Esophagus squamous epithelium (tissue), 5 donors: ENCODE data around the gene CCDC15. TPM values are rescaled to one million over a fixed set of nuclear protein-coding genes. Genes with fewer than 3 reads are reported as not detected.

Source experiments
- DNase-seq: peaks from one replicate; lab custom pipeline; 2025; lab: John Stamatoyannopoulos, UW
- H3K27ac ChIP-seq, 4 donors: fragments of 200-600 bp; sonication (generic); one replicate each; pipeline ENCODE4 v1.5.1; 2016 to 2019; ENCODE audit warnings: mild to moderate bottlenecking in 1 of 4
- H3K27me3 ChIP-seq, 4 donors: fragments of 200-600 bp; sonication (generic); 1 replicate in 3 of 4; 2 replicates in 1 of 4; pipeline versions ENCODE4 v1.5.1 to v1.6.0; 2017 to 2021; ENCODE audit warnings: antibody characterized with exemption in 1 of 4
- H3K36me3 ChIP-seq, 3 donors: fragments of 200-600 bp; sonication (generic); one replicate each; pipeline ENCODE4 v1.5.1; 2016 to 2019
- H3K4me1 ChIP-seq, 3 donors: fragments of 200-600 bp; sonication (generic); one replicate each; pipeline ENCODE4 v1.5.1; 2017 to 2019
- H3K4me3 ChIP-seq, 4 donors: fragments of 200-600 bp; sonication (generic); 1 replicate in 3 of 4; 2 replicates in 1 of 4; pipeline ENCODE4 v1.5.1; 2016 to 2019; ENCODE audit warnings: mild to moderate bottlenecking in 2 of 4, moderate library complexity in 1 of 4
- H3K9me3 ChIP-seq, 3 donors: fragments of 200-600 bp; sonication (generic); one replicate each; pipeline ENCODE4 v1.5.1; 2016 to 2019
- POLR2A ChIP-seq, 4 donors: fragments of 450-650 bp; IDR thresholded peaks; one replicate each; pipeline ENCODE4 v1.6.1; 2017; ENCODE audit warnings: antibody characterized with exemption in 4 of 4, mild to moderate bottlenecking in 4 of 4, moderate library complexity in 3 of 4
- WGBS, 2 donors: methylation state at CpG; one replicate each; pipeline ENCODE4 v1.1.5; 2018; 5-methylcytosine and 5-hydroxymethylcytosine counted together
- intact Hi-C: fragments of 100-400 bp; cut with DNase I; formaldehyde crosslinking; loops from one replicate; pipeline ENCODE4 v1.15.0; 2022
- total RNA-seq, 4 donors: library from RNA; depleted of rRNA; stranded (reverse); fragments of >200 nt; gene quantifications; one replicate each; pipeline ENCODE4 v1.1.0, GENCODE V29; 2016
- TF ChIP-seq, protein P1 (sequence below), 6 experiments: fragments of 450-650 bp in 4 of 6; fragments of 200-600 bp in 2 of 6; sonication (generic) in 2 of 6; IDR thresholded peaks; one replicate each; pipeline ENCODE4 v1.5.1; 2016 to 2019; ENCODE audit warnings: antibody characterized with exemption in 6 of 6, mild to moderate bottlenecking in 4 of 6, moderate library complexity in 4 of 6
- donor health status: DM: yes; HTN: yes; CAD: no.

The CCDC15 gene
- total RNA-seq, 4 donors from 2014 or later: 2.0 to 3.2 (median 2.9) TPM

DNA sequence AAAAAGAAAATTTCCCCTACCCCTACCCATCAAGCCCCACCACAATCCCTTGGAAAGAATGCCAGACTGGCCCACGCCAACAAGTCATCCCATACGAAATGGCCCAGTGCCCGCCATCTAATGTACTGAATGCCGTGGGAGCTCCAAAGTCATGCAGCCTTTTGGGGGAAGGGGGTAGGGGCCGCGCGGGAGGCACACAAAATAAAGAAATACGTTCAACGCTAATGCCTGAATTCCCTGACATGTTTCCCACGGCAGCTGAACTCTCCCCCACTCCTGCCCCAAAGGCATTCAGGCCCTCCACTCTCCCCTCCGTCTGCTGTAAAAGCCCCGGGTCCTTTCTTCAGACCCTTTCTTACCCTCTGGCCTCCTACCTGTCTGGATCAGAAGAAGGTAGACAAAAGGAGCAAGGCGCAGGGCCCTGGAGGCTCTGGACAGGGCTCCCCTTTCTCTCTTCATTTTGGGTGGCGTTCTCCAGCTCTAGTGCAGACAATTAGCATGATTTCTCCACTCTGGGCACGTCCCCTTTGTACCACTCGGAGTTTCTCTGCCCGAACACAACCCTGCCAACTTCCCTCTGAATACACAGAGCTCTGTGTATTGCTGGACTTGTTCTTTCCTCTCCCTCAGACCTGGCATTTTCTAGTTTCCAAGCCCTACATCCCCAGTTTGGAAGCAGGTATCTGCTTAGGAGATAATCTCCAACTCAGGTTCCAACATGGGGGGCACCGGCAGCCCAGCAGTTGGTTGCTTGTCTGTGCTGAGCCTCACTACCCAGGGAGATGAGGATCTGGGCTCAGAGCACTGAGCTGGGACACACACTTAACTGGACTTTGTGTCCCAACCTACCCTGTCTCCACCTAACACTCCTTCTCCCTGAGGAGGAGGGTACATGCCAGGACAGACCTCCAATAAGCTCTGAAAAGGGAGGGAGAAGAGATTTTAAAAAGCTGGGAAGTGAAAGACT is 18.2 kb upstream of the CCDC15 start, which contains the start of gene HEPACAM:
Gene HEPACAM, minus strand, starts transcription at position 500 of the 967 bp plus-strand sequence. Its CDS starts 41 bp downstream, at position 459.
- H3K27me3 ChIP-seq: peaks cover 0 to 31% (median 0%) of the 10 kb centered on the region in 4 donors
- DNase-seq: no peak
- H3K4me1 ChIP-seq: no peaks in the 10 kb centered on the region
- no peak within 1 kb of the TSS for H3K4me3 ChIP-seq
- H3K9me3 ChIP-seq: no peaks in the 10 kb centered on the region
- TF ChIP-seq POLR2A (IDR thresholded peaks at IDR 0.05): no peak
- TF ChIP-seq, protein P1, sequence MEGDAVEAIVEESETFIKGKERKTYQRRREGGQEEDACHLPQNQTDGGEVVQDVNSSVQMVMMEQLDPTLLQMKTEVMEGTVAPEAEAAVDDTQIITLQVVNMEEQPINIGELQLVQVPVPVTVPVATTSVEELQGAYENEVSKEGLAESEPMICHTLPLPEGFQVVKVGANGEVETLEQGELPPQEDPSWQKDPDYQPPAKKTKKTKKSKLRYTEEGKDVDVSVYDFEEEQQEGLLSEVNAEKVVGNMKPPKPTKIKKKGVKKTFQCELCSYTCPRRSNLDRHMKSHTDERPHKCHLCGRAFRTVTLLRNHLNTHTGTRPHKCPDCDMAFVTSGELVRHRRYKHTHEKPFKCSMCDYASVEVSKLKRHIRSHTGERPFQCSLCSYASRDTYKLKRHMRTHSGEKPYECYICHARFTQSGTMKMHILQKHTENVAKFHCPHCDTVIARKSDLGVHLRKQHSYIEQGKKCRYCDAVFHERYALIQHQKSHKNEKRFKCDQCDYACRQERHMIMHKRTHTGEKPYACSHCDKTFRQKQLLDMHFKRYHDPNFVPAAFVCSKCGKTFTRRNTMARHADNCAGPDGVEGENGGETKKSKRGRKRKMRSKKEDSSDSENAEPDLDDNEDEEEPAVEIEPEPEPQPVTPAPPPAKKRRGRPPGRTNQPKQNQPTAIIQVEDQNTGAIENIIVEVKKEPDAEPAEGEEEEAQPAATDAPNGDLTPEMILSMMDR (IDR thresholded peaks at IDR 0.05): no peak
- no peaks in the 10 kb centered on the region for H3K36me3 ChIP-seq
- intact Hi-C loops: no loop called here
- WGBS, 2 donors: 77 to 87% methylated on average over 18 of the region's 18 CpGs
- H3K27ac ChIP-seq: no peak within 1 kb of the TSS

DNA sequence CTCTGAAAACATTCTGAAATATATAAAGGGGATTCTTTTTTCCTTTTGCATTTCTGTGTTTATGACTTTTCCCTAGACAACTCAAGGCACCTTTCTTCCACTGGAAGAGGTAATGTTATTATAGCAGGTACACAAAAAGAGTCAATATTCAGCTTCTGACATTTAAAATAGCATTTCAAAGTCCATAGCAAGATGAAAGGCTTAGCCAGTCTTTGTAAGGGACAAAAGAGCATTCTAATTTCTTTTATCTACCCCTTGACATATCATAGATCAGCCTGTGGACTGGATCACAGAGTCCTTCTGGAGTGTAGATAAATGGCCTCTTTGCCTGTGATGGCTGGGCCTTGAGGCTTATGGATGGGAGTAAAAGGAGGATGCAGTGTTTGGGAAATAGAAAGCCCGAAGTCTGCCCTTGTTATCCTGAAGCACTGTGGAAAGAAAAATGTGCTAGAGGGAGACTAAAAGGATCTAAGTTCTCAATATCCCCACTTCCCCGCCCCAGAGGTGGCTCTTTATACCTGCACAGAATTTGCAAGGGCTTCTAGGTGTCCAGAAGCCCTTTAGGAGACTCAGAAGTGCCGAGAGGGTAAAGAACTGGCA is 16.6 kb upstream of the CCDC15 start:
- WGBS, 2 donors: 67% methylated on average over 1 to 3 of the region's 3 CpGs
- Histone ChIP-seq H3K36me3 (no peaks in the 10 kb centered on the region), H3K27ac (no peak overlapping the region), H3K27me3 (peaks cover 0 to 31% (median 0%) of the 10 kb centered on the region in 4 donors), H3K4me1 (no peaks in the 10 kb centered on the region), H3K9me3 (no peaks in the 10 kb centered on the region), H3K4me3 (no peak overlapping the region)
- DNase-seq: no peak
- intact Hi-C loops: no loop called here
- TF ChIP-seq POLR2A (IDR thresholded peaks at IDR 0.05): no peak
- TF ChIP-seq, protein P1 (IDR thresholded peaks at IDR 0.05): no peak

DNA sequence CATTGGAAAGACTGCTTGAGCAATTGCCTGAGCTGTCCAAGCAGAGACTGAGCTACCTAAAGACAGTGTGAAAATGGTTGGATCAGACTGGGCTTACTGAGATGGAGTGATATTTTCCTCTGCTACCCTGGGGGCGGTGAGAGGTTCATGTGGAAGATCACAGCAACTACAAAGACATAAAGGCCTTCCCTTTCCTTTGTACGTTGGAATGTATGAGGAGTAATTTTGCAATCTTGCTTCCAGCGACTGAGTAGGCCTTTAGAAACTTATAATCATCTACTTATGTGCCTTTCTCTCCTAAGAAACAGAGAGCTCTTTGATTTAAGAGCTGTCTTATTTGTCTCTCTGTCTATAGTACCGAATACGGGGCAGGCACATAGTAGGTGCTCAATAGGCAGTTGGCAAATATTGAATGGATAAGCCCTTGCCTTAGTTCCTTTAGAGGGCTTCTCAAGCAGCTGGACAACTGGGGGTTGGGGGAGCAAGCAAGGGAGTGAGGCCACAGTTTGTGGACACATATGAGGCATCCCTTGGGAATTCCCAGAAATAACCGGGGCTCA is 15.7 kb upstream of the CCDC15 start:
- Histone ChIP-seq H3K9me3 (no peaks in the 10 kb centered on the region), H3K27ac (no peak overlapping the region), H3K36me3 (no peaks in the 10 kb centered on the region), H3K4me1 (no peaks in the 10 kb centered on the region), H3K27me3 (peaks cover 0 to 31% (median 0%) of the 10 kb centered on the region in 4 donors), H3K4me3 (no peak overlapping the region)
- intact Hi-C loops: no loop called here
- 68 to 71% methylated on average over 6 of the region's 6 CpGs for WGBS, 2 donors
- TF ChIP-seq POLR2A (IDR thresholded peaks at IDR 0.05): no peak
- TF ChIP-seq, protein P1 (IDR thresholded peaks at IDR 0.05): no peak
- DNase-seq: no peak

GRCh38 chr11:124938970-124939369 is 15.0 kb upstream of the CCDC15 start:
- intact Hi-C loops: no loop called here
- no peaks in the 10 kb centered on the region for H3K36me3 ChIP-seq
- no peaks in the 10 kb centered on the region for H3K4me1 ChIP-seq
- 71 to 78% methylated on average over 4 to 6 of the region's 6 CpGs for WGBS, 2 donors
- TF ChIP-seq, protein P1 (IDR thresholded peaks at IDR 0.05): no peak
- TF ChIP-seq POLR2A (IDR thresholded peaks at IDR 0.05): no peak
- H3K27ac ChIP-seq: no peak overlapping the region
- H3K4me3 ChIP-seq: no peak overlapping the region
- no peaks in the 10 kb centered on the region for H3K9me3 ChIP-seq
- no peak for DNase-seq
- H3K27me3 ChIP-seq: peaks cover 0 to 31% (median 0%) of the 10 kb centered on the region in 4 donors
